Embryonic facial prominence (tissue), 1 donor: ENCODE measurements around the gene PFKFB2.

ENCODE experiments used
- DNase-seq: peaks from one replicate; pipeline ENCODE4 v3.0.0-alpha.2; 2016; ENCODE audit errors: extremely low spot score

The PFKFB2 gene

GRCh38 chr1:207089627-207090355 lies 36.7 kb downstream of the PFKFB2 start:
- DNase-seq = no peak

DNA sequence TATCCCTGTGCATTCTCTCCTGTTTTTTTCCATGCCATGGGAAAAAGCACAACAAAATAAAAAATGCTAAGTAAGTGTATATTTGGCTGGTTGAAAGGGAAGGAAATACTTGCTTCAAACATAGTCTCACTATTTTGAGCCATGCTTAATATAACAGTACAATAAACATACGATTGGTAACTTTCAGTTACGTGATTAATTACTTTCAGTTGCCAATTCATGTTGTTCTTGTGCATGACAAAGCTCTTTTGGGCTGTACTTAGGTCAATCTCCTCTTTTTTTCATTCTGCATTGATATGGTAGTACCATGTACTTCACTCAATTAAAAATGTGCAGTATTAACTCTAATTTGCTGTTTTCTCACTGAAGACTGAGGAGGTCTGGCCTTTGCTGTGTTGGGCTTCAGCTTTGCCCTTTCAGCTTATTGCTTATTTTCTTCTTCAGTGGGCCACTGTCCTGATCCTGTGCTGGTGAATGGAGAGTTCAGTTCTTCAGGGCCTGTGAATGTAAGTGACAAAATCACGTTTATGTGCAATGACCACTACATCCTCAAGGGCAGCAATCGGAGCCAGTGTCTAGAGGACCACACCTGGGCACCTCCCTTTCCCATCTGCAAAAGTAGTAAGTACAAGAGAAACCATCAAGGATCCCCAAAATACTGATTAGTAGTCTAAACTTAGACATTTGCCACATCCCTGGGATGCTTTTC lies 38.3 kb downstream of the PFKFB2 start:
- DNase-seq = no peak

DNA sequence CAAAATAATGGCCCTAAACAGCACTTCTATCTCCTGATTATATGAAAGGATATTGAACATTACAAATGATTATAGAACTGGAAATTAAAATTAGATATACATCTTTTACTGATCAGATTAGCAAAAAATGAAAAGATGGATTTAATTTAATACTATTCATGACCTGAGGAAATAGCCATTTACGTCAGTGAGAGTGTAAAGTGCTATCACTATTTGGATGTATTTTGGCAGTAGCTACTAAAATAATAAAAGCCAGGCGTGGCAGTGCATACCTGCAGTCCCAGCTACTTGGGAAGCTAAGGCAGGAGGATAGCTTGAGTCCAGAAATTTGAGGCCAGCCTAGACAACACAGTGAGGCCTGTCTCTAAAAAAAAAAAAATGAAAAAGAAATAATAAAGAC lies 40.9 kb downstream of the PFKFB2 start:
- DNase-seq = no peak

DNA sequence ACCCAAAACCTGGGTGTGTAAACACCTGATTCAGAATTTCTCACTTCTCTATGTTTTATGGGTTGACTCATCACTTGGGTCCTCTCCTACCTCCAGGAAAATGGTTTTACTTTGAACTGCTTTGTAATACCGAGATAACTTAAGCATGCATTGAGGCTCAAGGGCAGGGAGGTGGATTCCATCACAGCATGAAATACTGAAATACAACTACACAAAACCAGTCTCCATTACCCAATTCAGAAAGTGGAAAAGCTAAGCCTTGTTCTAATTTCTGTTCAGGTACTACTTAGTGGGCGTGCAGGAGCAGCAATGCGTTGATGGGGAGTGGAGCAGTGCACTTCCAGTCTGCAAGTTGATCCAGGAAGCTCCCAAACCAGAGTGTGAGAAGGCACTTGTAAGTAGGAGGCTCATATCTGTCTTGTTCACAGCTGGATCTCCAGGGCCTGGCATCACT lies 44.8 kb downstream of the PFKFB2 start:
- no peak for DNase-seq

GRCh38 chr1:207101720-207102119 lies 48.6 kb downstream of the PFKFB2 start:
- DNase-seq = no peak

- DNase-seq = no peak
These were observed 49.1 kb downstream of the PFKFB2 start for GRCh38 chr1:207102146-207102545.

- DNase-seq = no peak
These were observed 49.6 kb downstream of the PFKFB2 start for GRCh38 chr1:207102659-207103058.

DNA sequence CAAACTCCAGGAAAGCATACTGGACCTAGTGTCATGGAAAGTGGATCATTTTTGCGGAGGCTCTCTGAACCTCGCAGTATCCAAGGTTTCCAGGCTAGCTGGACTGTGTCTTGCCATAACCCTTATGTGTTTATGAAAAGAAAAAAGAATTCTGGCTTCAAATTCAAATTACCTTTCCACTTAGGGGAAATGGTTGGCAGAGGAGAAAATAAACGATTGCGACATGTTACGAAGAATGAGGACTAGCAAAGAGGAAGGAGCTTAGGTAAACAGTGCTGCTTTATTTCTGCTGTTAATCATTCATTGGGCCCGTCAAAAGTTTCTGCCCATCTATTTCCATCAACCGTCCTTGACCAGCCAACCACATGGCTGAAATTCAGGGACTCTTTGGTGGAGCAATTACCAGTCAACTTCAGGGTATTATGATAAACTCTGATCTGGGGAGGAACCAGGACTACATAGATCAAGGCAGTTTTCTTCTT lies 50.9 kb downstream of the PFKFB2 start, which contains the start of gene C4BPA:
Gene C4BPA (plus strand): TSS at position 342 of the 482 bp plus-strand sequence. CDS start 8,793 bp downstream, outside the sequence.
- no peak for DNase-seq

DNA sequence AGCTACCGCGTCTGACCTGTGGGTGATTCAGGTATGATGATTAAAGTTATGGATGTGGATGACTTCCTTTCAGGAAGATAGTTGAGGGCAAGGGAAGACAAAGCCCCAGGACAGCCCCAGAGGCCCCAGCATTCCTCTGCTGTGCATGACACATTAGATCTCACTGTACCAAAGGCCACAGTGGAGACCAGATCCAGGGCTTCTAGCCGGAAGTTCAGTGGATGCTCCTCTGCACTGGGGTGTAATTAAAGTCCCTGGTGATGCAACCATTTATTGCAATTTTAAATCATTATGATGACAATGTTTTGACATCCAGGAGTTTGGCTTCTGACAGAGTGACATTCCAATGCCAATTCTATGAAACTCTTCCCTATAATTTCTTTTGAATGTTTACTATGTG lies 55.9 kb downstream of the PFKFB2 start:
- DNase-seq = no peak

DNA sequence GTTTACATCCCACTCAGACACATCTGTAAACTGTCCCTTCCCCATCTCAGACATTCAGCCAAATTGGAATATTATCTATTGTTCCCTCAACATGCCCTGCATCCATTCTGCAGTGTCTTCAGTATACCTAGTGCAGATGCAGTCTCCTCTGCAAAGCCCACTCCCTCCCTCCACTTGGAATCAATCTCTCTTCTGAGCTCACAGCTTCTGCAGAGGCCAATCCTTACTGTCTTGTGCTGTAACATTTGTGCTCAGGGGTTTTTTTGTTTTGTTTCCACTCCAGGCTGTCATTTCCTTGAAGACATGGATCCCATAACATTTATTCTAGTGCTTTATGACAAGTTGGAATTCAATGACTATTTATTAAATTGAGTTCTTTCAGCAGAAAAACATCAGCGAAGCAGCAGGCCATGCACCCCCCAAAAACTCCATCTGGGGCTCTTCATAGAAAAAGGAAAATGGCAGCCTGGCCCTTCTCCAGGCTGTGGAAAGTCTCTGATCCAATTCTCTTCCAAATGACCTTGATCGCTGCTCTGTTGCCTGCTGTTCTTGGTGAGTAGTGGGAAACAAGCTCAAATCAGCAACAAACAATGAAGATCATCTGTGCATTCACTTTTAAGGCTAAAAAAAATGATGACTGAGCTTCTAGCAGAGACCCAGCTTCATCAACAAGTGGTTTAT lies 59.7 kb downstream of the PFKFB2 start:
- no peak for DNase-seq

DNA sequence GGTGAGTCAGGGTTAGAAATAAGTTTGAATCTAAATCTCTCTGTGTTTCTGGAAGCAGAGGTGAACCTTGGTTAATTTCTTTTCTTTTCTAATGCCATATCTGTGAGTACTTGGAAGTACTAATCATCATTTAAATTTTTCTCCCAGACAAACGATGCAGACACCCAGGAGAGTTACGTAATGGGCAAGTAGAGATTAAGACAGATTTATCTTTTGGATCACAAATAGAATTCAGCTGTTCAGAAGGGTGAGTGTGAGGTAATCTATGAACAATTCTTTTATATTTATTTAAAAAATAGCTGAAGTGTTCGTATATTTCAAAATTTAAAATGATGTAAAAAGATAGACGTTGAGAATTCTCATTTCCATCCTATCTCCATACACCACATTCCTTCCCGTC lies 62.2 kb downstream of the PFKFB2 start:
- DNase-seq = no peak

DNA sequence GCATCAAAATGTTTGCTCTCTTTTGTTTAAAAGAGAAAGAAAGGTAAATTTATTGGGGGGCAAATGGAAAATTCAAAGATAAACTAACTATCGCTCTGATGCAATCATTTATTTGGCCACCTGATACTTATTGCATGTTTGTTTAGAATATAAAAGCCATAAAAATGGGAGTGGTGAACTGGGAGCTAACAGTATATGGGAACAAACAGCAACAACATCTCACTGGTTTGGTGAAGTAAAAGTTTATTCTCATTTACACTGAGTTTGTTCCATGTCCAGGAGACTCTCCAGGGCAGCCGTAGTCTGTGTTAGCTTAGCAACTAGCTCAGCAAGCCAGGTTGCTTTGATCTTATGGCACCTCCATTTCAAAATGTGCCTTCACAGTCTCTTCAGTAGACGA lies 71.3 kb downstream of the PFKFB2 start:
- no peak for DNase-seq

GRCh38 chr1:207128336-207128921 lies 75.4 kb downstream of the PFKFB2 start:
- no peak for DNase-seq

DNA sequence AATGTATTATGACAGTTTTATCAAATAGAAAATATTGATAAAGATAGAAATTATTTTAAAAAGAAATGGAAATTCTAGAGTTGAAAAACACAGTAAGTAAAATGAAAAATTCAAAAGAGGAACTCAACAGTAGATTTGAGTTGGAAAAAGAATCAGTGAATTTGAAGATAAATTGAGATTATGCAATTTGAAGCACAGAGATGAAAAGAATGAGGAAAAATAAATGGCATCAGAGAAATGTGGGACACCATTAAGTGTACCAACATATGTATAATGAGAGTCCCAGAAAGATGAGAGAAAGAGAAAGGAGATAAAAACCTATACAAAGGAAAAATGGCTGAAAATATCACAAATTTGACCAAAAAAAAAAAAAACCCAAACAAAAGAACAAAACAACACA lies 76.0 kb downstream of the PFKFB2 start:
- no peak for DNase-seq
